Mesenchymal stem cell (in vitro differentiated cells and primary cell): ENCODE measurements around the gene ZNF761.
"Not testable (repeated sequence)": the region's sequence is repeated elsewhere in the genome, so short reads cannot be mapped to it uniquely, and the experiment has no call there.

Experiments used
- DNase-seq: peaks from one replicate; pipeline ENCODE4 v3.0.0-alpha.2; 2013
- H2AFZ ChIP-seq: one replicate; pipeline ENCODE4 v1.6.1; 2013; ENCODE audit warnings: low read depth, mild to moderate bottlenecking, control low read depth, inconsistent platforms, low read length, moderate library complexity
- H2AK5ac ChIP-seq: 2 replicates; pipeline ENCODE4 v1.6.1; 2013; ENCODE audit warnings: low read length, moderate library complexity, mild to moderate bottlenecking, inconsistent platforms; ENCODE audit not compliant: severe bottlenecking
- H2BK120ac ChIP-seq: one replicate; pipeline ENCODE4 v1.6.1; 2013; ENCODE audit warnings: low read depth, mild to moderate bottlenecking, inconsistent platforms, low read length, moderate library complexity
- H2BK12ac ChIP-seq, 2 experiments: one replicate each; pipeline ENCODE4 v1.6.1; 2013; ENCODE audit warnings: inconsistent platforms in 2 of 2, low read length in 2 of 2, mild to moderate bottlenecking in 2 of 2, moderate library complexity in 2 of 2, control low read depth in 1 of 2
- H2BK15ac ChIP-seq: one replicate; pipeline ENCODE4 v1.6.1; 2013; ENCODE audit warnings: mild to moderate bottlenecking, low read depth, inconsistent platforms; ENCODE audit not compliant: poor library complexity, severe bottlenecking
- H2BK5ac ChIP-seq: 2 replicates; pipeline ENCODE4 v1.6.1; 2013; ENCODE audit warnings: low read depth, mild to moderate bottlenecking, low read length, control low read depth, inconsistent platforms; ENCODE audit not compliant: poor library complexity, severe bottlenecking
- H3K14ac ChIP-seq, 2 experiments: one replicate each; pipeline ENCODE4 v1.6.1; 2013; ENCODE audit warnings: inconsistent platforms in 2 of 2, low read length in 2 of 2, control low read depth in 1 of 2, mild to moderate bottlenecking in 1 of 2, moderate library complexity in 1 of 2
- H3K18ac ChIP-seq, 2 experiments: one replicate each; pipeline ENCODE4 v1.6.1; 2013; ENCODE audit warnings: inconsistent platforms in 2 of 2, low read length in 2 of 2, control low read depth in 1 of 2, low read depth in 1 of 2, mild to moderate bottlenecking in 1 of 2
- H3K23ac ChIP-seq, 2 experiments: one replicate each; pipeline ENCODE4 v1.6.1; 2013; ENCODE audit warnings: inconsistent platforms in 2 of 2, low read length in 2 of 2, mild to moderate bottlenecking in 2 of 2, moderate library complexity in 2 of 2, control low read depth in 1 of 2
- H3K27ac ChIP-seq: 2 replicates; pipeline ENCODE4 v1.5.1; 2013; ENCODE audit warnings: mild to moderate bottlenecking, moderate library complexity, low read length, control low read depth, inconsistent platforms; ENCODE audit not compliant: poor library complexity, severe bottlenecking
- H3K27me3 ChIP-seq, 2 experiments: 2 replicates each; pipeline versions ENCODE4 v1.6.1 to v1.7.0; 2013; ENCODE audit warnings: low read length in 2 of 2, mild to moderate bottlenecking in 2 of 2, moderate library complexity in 2 of 2, control low read depth in 1 of 2, inconsistent platforms in 1 of 2; ENCODE audit not compliant: control insufficient read depth in 1 of 2, insufficient read depth in 1 of 2
- H3K36me3 ChIP-seq, 2 experiments: 2 replicates each; pipeline versions ENCODE4 v1.6.1 to v1.7.0; 2013; ENCODE audit warnings: low read length in 2 of 2, control low read depth in 1 of 2, inconsistent platforms in 1 of 2, low read depth in 1 of 2, mild to moderate bottlenecking in 1 of 2; ENCODE audit not compliant: insufficient read depth in 2 of 2, control insufficient read depth in 1 of 2
- H3K4ac ChIP-seq, 2 experiments: one replicate each; pipeline ENCODE4 v1.6.1; 2013; ENCODE audit warnings: inconsistent platforms in 2 of 2, low read length in 2 of 2, mild to moderate bottlenecking in 2 of 2, moderate library complexity in 2 of 2, control low read depth in 1 of 2, low read depth in 1 of 2
- H3K4me1 ChIP-seq: 2 replicates; pipeline ENCODE4 v1.6.1; 2013; ENCODE audit warnings: low read depth, low read length, control low read depth; ENCODE audit not compliant: control insufficient read depth, insufficient read depth
- H3K4me2 ChIP-seq: 2 replicates; pipeline ENCODE4 v1.6.1; 2013; ENCODE audit warnings: low read length, mild to moderate bottlenecking, inconsistent platforms; ENCODE audit not compliant: poor library complexity, severe bottlenecking
- H3K4me3 ChIP-seq, 2 experiments: 2 replicates each; pipeline versions ENCODE4 v1.5.1 to v1.7.0; 2013; ENCODE audit warnings: low read length in 2 of 2, mild to moderate bottlenecking in 2 of 2, control low read depth in 1 of 2, low read depth in 1 of 2; ENCODE audit not compliant: insufficient read depth in 1 of 2
- H3K79me1 ChIP-seq: replicated peaks from 2 replicates; pipeline ENCODE4 v1.6.1; 2013; ENCODE audit warnings: mild to moderate bottlenecking, control low read depth, low read length, inconsistent platforms; ENCODE audit not compliant: poor library complexity, severe bottlenecking
- H3K9ac ChIP-seq: 2 replicates; pipeline ENCODE4 v1.7.0; 2013; ENCODE audit warnings: mild to moderate bottlenecking, low read length, moderate library complexity
- H3K9me3 ChIP-seq: 2 replicates; pipeline ENCODE4 v1.7.0; 2013; ENCODE audit warnings: mild to moderate bottlenecking, low read length; ENCODE audit not compliant: control insufficient read depth
- H4K8ac ChIP-seq: one replicate; pipeline ENCODE4 v1.6.1; 2013; ENCODE audit warnings: inconsistent platforms, mild to moderate bottlenecking, low read length, moderate library complexity
- H4K91ac ChIP-seq: one replicate; pipeline ENCODE4 v1.6.1; 2013; ENCODE audit warnings: mild to moderate bottlenecking, low read length, inconsistent platforms
- WGBS: methylation state at CpG from one replicate; pipeline ENCODE4 v1.1.7; 2013; ENCODE audit warnings: mixed read lengths; 5-methylcytosine and 5-hydroxymethylcytosine counted together

Gene ZNF761

DNA sequence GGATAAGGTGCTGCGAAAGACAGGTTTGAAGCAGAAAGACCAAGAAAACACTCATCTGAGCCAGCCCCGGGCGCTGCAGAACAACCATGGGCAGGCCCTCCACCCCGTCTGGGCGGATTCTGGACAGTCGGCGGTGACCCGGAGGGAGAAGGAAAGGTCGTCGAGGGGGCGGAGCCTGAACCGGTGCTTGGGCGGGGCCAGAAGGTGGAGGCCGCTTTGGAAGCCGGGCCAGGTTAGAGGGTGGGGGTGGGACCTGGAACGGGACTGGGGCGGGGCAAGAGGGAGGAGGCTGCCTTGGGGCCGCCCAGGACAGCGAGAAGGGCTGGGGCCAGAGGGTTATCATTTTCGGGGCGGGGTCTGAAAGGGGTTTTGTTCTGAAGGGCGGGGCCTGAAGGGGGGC lies 41.8 kb upstream of the ZNF761 start:
- H3K9me3 ChIP-seq = peaks cover 29% of the 10 kb centered on the region
- H3K4me1 ChIP-seq = peaks cover 5% of the 10 kb centered on the region
- no peaks in the 10 kb centered on the region for H3K79me1 ChIP-seq
- H3K4me3 ChIP-seq = no peak overlapping the region
- WGBS = 53% methylated on average over 19 of the region's 22 CpGs
- no peak overlapping the region for H3K9ac ChIP-seq
- no peak overlapping the region for H3K27ac ChIP-seq
- H3K23ac ChIP-seq = no peak overlapping the region
- no peaks in the 10 kb centered on the region for H3K27me3 ChIP-seq
- H2AK5ac ChIP-seq = no peak overlapping the region
- no peak overlapping the region for H3K14ac ChIP-seq
- H2BK15ac ChIP-seq = no peak overlapping the region
- H4K91ac ChIP-seq = no peak overlapping the region
- H2BK12ac ChIP-seq = no peak overlapping the region
- no peak overlapping the region for H3K4ac ChIP-seq
- no peak for DNase-seq
- no peak overlapping the region for H2BK120ac ChIP-seq
- H3K18ac ChIP-seq = no peak overlapping the region
- H3K36me3 ChIP-seq = no peaks in the 10 kb centered on the region
- H4K8ac ChIP-seq = no peak overlapping the region
- H2BK5ac ChIP-seq = no peak overlapping the region
- H2AFZ ChIP-seq = no peak overlapping the region
- H3K4me2 ChIP-seq = no peak overlapping the region

DNA sequence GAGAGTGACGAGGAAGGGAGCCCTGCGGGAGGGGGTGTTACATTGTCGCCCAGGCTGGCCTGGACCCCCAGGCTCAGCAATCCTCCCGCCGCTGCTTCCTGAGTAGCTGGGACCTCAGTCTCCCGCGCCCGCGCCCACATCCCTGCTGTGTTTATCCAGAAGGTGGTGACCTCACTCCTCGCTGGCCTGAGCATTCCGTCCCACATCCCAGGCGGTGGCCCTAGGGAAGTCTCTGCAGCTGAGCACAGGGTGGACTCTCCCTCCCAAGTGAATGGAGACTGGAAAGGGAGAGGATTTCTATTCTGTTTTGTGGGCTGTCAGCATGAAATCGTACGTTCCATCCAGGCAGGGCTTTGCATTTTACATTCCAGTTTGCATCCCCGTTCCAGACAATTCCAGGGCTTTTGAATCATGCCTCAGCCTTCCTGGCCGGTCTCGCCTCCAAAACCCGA lies 37.2 kb upstream of the ZNF761 start:
- Histone ChIP-seq H3K14ac (no peak overlapping the region), H2AK5ac (no peak overlapping the region)
- WGBS = 10% methylated on average over 17 of the region's 18 CpGs

DNA sequence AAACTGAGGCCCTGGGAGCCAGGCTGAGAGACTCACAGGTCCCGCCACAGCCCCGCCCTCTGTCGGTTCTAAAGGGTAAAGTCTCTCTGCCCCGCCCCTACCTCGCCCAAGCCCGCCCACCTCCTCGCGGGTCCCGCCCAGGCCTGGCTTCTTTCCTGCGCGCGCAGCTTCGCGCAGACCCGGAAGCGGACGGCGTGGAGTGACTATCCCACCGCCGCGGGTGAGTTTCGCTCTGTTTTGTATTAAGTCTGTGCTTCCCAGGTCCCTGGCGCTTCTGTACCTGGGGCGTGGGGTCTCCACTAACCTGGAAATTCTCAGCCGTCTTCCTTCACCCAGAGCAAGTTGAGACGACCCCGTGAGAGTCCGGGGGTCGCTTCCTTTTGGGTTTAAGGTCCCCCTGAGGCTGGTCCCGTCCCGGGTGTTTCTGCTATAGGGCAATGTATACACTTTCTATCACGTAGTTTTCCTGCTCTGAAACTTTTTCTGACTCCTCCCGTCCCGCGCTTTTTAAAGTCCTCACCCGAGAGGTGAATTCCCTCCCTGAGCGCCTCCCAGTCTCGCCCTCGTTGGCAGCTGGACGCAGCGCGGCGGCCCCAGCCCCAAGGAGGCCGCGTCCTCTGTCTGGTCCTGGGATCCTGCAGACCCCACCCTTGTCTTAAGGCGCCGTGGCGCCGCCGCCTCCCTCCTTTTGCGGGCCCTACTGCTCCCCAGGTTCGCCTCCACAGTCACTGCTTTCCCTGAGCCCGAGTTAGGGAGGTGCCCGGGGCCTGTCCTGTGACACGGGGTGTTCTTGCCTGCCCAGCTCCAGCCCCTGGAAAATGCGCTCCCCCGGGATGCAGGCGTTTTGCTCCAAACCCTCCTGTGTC lies 36.6 kb upstream of the ZNF761 start, which contains the start of gene ZNF765:
ZNF765 (plus strand) TSS at position 176 of the 866 bp plus-strand sequence. CDS start 2,867 bp downstream, outside the sequence.
- no peak within 1 kb of the TSS for H2BK15ac ChIP-seq
- no peak within 1 kb of the TSS for H2BK12ac ChIP-seq
- H2BK5ac ChIP-seq = no peak within 1 kb of the TSS
- H3K9me3 ChIP-seq = peaks cover 7% of the 10 kb centered on the region
- no peak within 1 kb of the TSS for H3K14ac ChIP-seq
- H3K4me1 ChIP-seq = peaks cover 7% of the 10 kb centered on the region
- H4K8ac ChIP-seq = peak within 1 kb of the TSS; percentile 5
- WGBS = under 1% methylated on average over 56 of the region's 58 CpGs
- peaks cover 16 to 23% of the 10 kb centered on the region in 2 experiments for H3K36me3 ChIP-seq
- H3K79me1 ChIP-seq = peaks cover 12% of the 10 kb centered on the region
- peak within 1 kb of the TSS; percentile 60 to 83 for H3K23ac ChIP-seq
- peak within 1 kb of the TSS; percentile 49 for H2AFZ ChIP-seq
- peak within 1 kb of the TSS; percentile 95 for H3K9ac ChIP-seq
- no peak within 1 kb of the TSS for H2BK120ac ChIP-seq
- H3K4me3 ChIP-seq = peak within 1 kb of the TSS; percentile 74 to 91
- H2AK5ac ChIP-seq = no peak within 1 kb of the TSS
- H4K91ac ChIP-seq = no peak within 1 kb of the TSS
- H3K4ac ChIP-seq = no peak within 1 kb of the TSS
- H3K27ac ChIP-seq = peak within 1 kb of the TSS; percentile 53
- DNase-seq = peak; percentile 91
- H3K4me2 ChIP-seq = peak within 1 kb of the TSS; percentile 96
- H3K18ac ChIP-seq = peak within 1 kb of the TSS; percentile 8 to 65
- no peaks in the 10 kb centered on the region for H3K27me3 ChIP-seq

More for the DNA sequence above, 37.2 kb upstream of the ZNF761 start:
- H2BK15ac ChIP-seq = no peak overlapping the region
- no peak overlapping the region for H2BK120ac ChIP-seq
- no peak overlapping the region for H2BK12ac ChIP-seq
- H3K36me3 ChIP-seq = peaks cover 11 to 17% of the 10 kb centered on the region in 2 experiments
- H3K23ac ChIP-seq = no peak overlapping the region
- H2BK5ac ChIP-seq = no peak overlapping the region
- H3K9ac ChIP-seq = peak overlapping the region; percentile 95
- peak overlapping the region; percentile 92 for H3K4me2 ChIP-seq
- H3K27ac ChIP-seq = peak overlapping the region; percentile 48
- H3K18ac ChIP-seq = peak overlapping the region; percentile 8 to 65
- H3K27me3 ChIP-seq = no peaks in the 10 kb centered on the region
- H4K91ac ChIP-seq = no peak overlapping the region
- H3K4me1 ChIP-seq = peaks cover 7% of the 10 kb centered on the region
- H2AFZ ChIP-seq = peak overlapping the region; percentile 48
- H3K79me1 ChIP-seq = peaks cover 9% of the 10 kb centered on the region
- H4K8ac ChIP-seq = peak overlapping the region; percentile 5
- peak; percentile 76 for DNase-seq
- H3K9me3 ChIP-seq = peaks cover 5% of the 10 kb centered on the region
- H3K4ac ChIP-seq = no peak overlapping the region
- peak overlapping the region; percentile 40 to 91 for H3K4me3 ChIP-seq

DNA sequence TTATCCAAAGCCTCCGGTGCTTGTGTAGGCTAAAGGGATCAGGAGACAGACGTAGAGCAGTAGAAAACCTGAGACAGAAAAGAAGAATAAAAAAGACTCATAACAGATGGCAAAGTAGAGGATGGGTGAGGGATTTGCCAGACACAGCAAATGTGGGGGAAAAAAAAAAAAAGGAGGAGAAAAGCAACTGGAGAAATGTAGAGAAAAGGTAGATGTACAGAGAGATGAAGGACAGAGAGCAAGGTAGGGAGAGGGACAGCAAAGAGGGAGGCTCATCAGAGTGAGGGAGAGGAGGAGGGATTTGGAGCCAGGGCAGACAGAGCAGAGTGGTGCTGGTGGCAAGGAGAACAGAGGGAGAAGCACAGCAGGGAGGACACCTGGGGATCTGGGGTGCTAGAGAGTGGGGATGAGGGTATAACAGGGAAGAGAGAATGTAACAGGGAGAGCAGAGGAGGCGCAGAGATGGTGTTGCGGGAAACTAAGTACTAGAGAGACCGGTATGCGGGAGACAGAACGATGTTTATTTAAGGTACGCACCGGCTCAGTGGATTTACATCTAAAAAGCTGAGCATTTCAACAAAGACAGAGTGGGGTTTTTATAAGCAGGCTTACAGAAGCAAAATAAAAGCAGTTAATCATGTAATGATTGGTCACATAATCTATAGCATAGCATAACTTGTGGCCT lies 35.8 kb upstream of the ZNF761 start:
- not testable (repeated sequence) for H4K8ac ChIP-seq, H2BK12ac ChIP-seq, H3K14ac ChIP-seq, H3K18ac ChIP-seq, H3K9me3 ChIP-seq, H3K4me1 ChIP-seq, H2AK5ac ChIP-seq, H3K27ac ChIP-seq, H3K4ac ChIP-seq, H4K91ac ChIP-seq, H3K27me3 ChIP-seq, H2BK120ac ChIP-seq, DNase-seq, H2AFZ ChIP-seq, H2BK5ac ChIP-seq, H2BK15ac ChIP-seq
- Histone ChIP-seq H3K79me1 (peaks cover 13% of the 10 kb centered on the region), H3K36me3 (peaks cover 21 to 30% of the 10 kb centered on the region in 2 experiments), H3K9ac (peak overlapping the region; percentile 95), H3K23ac (peak overlapping the region in 1 of 2 experiments; percentile 60), H3K4me2 (peak overlapping the region; percentile 96), H3K4me3 (peak overlapping the region; percentile 74 to 91)
- WGBS = 4% methylated on average over 9 of the region's 9 CpGs
